ENCODE results near the gene PTPRD.

PTPRD gene

GRCh38 chr9:9893837-9894236 is 719.0 kb downstream of the PTPRD start:
- no peak for DNase-seq (ENCODE audit: low read depth, low spot score)

GRCh38 chr9:9892217-9892616 is 720.6 kb downstream of the PTPRD start:
- no peak for DNase-seq (ENCODE audit: low read depth, low spot score)

- no peak for DNase-seq (ENCODE audit: low read depth, low spot score)
These were observed 731.1 kb downstream of the PTPRD start for GRCh38 chr9:9881692-9882091.

GRCh38 chr9:9874270-9874669 is 738.5 kb downstream of the PTPRD start:
- DNase-seq (ENCODE audit: low read depth, low spot score) = no peak

- no peak for DNase-seq (ENCODE audit: low read depth, low spot score)
These were observed 750.5 kb downstream of the PTPRD start for GRCh38 chr9:9862235-9862810.

- DNase-seq (ENCODE audit: low read depth, low spot score) = no peak
These were observed 757.4 kb downstream of the PTPRD start for GRCh38 chr9:9855177-9856078.

- DNase-seq (ENCODE audit: low read depth, low spot score) = no peak
These were observed 765.1 kb downstream of the PTPRD start for GRCh38 chr9:9847750-9848149.

- DNase-seq (ENCODE audit: low read depth, low spot score) = no peak
These were observed 766.2 kb downstream of the PTPRD start for GRCh38 chr9:9846557-9846956.

- no peak for DNase-seq (ENCODE audit: low read depth, low spot score)
These were observed 792.4 kb downstream of the PTPRD start for GRCh38 chr9:9820436-9820835.

GRCh38 chr9:9819886-9820285 is 792.9 kb downstream of the PTPRD start:
- DNase-seq (ENCODE audit: low read depth, low spot score) = no peak

- no peak for DNase-seq (ENCODE audit: low read depth, low spot score)
These were observed 795.6 kb downstream of the PTPRD start for GRCh38 chr9:9817176-9817575.

- no peak for DNase-seq (ENCODE audit: low read depth, low spot score)
These were observed 808.7 kb downstream of the PTPRD start for GRCh38 chr9:9804109-9804508.

GRCh38 chr9:9799287-9799686 is 813.5 kb downstream of the PTPRD start:
- no peak for DNase-seq (ENCODE audit: low read depth, low spot score)

GRCh38 chr9:9792144-9792857 is 820.5 kb downstream of the PTPRD start:
- DNase-seq (ENCODE audit: low read depth, low spot score) = no peak

GRCh38 chr9:9791611-9792010 is 821.2 kb downstream of the PTPRD start:
- DNase-seq (ENCODE audit: low read depth, low spot score) = no peak

- no peak for DNase-seq (ENCODE audit: low read depth, low spot score)
These were observed 822.5 kb downstream of the PTPRD start for GRCh38 chr9:9790216-9790872.

- no peak for DNase-seq (ENCODE audit: low read depth, low spot score)
These were observed 829.1 kb downstream of the PTPRD start for GRCh38 chr9:9783711-9784110.

- no peak for DNase-seq (ENCODE audit: low read depth, low spot score)
These were observed 829.6 kb downstream of the PTPRD start for GRCh38 chr9:9783211-9783610.

GRCh38 chr9:9778293-9778692 is 834.5 kb downstream of the PTPRD start:
- no peak for DNase-seq (ENCODE audit: low read depth, low spot score)

GRCh38 chr9:9774471-9774870 is 838.3 kb downstream of the PTPRD start:
- no peak for DNase-seq (ENCODE audit: low read depth, low spot score)

- DNase-seq (ENCODE audit: low read depth, low spot score) = no peak
These were observed 841.5 kb downstream of the PTPRD start for GRCh38 chr9:9771314-9771713.

GRCh38 chr9:9764821-9765220 is 848.0 kb downstream of the PTPRD start:
- DNase-seq (ENCODE audit: low read depth, low spot score) = no peak

All from activated CD4-positive, CD25-positive, alpha-beta regulatory T cell treated with anti-CD3 and anti-CD28 coated beads, Interleukin-2, amount 50 U/mL, for 16 hours (primary cell).